Fibroblast of lung (primary cell): Measurements from ENCODE around the gene DAPK1.

Experiments used
- CTCF ChIP-seq, 2 donors: IDR thresholded peaks in 1 of 2; conservative IDR thresholded peaks in 1 of 2; 1 replicate in 1 of 2; 2 replicates in 1 of 2; pipeline ENCODE4 v1.5.1; 2011 to 2012; ENCODE audit warnings: low read length in 2 of 2, control low read depth in 1 of 2, inconsistent platforms in 1 of 2, low read depth in 1 of 2, mild to moderate bottlenecking in 1 of 2
- EZH2 ChIP-seq: IDR thresholded peaks from 2 replicates; pipeline ENCODE4 v1.5.1; 2012; ENCODE audit warnings: low read length, control low read depth, mild to moderate bottlenecking; ENCODE audit errors: missing control alignments

- TF ChIP-seq CTCF (conservative IDR thresholded peaks at IDR 0.05 in 1 of 2, IDR thresholded peaks at IDR 0.05 in 1 of 2; ENCODE audit: low read depth in 1 of 2, low read length in 2 of 2) (no peak), EZH2 (no peak)
These were observed 32.0 kb downstream of the DAPK1 start for GRCh38 chr9:87529671-87530070.
